ENCODE measurements around the gene DEPP1. TPM values are rescaled to one million over a fixed set of nuclear protein-coding genes. Genes with fewer than 3 reads are reported as not detected.

The DEPP1 gene
- total and polyA plus RNA-seq, 2 of the 4 experiments (the other 2 are of a cell fraction) = 13.6 to 30.0 TPM

GRCh38 chr10:44989597-44990301, 11.1 kb upstream of the DEPP1 start:
- BruUV-seq (replicated peaks) = no TSS peak
- Histone ChIP-seq H3K36me3 (ENCODE audit: control insufficient read depth, insufficient read depth, low read length) (peaks cover 13% of the 10 kb centered on the region; the same call in 1 of the 2 replicates), H3K18ac (ENCODE audit: low read depth, low read length) (peak overlapping the region; percentile 31; the same call in 1 of the 2 replicates), H3K14ac (replicated peaks; ENCODE audit: low read depth, low read length) (no peak overlapping the region), H3K56ac (ENCODE audit: extremely low read depth, insufficient read depth, low read length) (no peak overlapping the region), H3K27me3 (ENCODE audit: control insufficient read depth, insufficient read depth, low read length) (no peaks in the 10 kb centered on the region), H3K9ac (ENCODE audit: low read depth, low read length) (no peak overlapping the region), H2BK20ac (ENCODE audit: low read depth, low read length) (peak overlapping the region; percentile 56; the same call in 1 of the 2 replicates), H3K4me2 (ENCODE audit: low read depth, low read length) (no peak overlapping the region), H2AK9ac (replicated peaks; ENCODE audit: low read depth, low read length, poor library complexity) (peak overlapping the region; percentile 11), H2BK5ac (ENCODE audit: low read depth, low read length, poor library complexity, severe bottlenecking) (no peak overlapping the region), H3K23ac (ENCODE audit: low read depth, low read length) (no peak overlapping the region), H2AK5ac (ENCODE audit: low read depth, low read length) (peak overlapping the region; percentile 89), H2AFZ (replicated peaks; ENCODE audit: low read length, poor library complexity) (no peak overlapping the region), H2BK120ac (ENCODE audit: low read depth, low read length) (peak overlapping the region; percentile 63), H3K4ac (ENCODE audit: low read depth, low read length) (peak overlapping the region; percentile 68), H4K91ac (ENCODE audit: insufficient read depth, low read depth, low read length) (peak overlapping the region; percentile 60), H3K79me1 (ENCODE audit: low read depth in 1 of 2, low read length in 2 of 2) (peaks cover 0 to under 1% of the 10 kb centered on the region in 2 experiments; a peak in 1 of 4 replicates), H3K27ac (ENCODE audit: insufficient read depth, low read length) (peak overlapping the region; percentile 22; the same call in 1 of the 2 replicates), H3K4me1 (ENCODE audit: control insufficient read depth, insufficient read depth, low read length) (peaks cover 53% of the 10 kb centered on the region), H4K8ac (ENCODE audit: low read depth in 2 of 2, low read length in 2 of 2) (peak overlapping the region in 1 of 2 experiments; percentile 14; a peak in 2 of 4 replicates), H3K4me3 (ENCODE audit: insufficient read depth, low read depth, low read length) (no peak overlapping the region), H4K5ac (ENCODE audit: low read depth, low read length) (peak overlapping the region; percentile 36), H3K9me3 (ENCODE audit: control insufficient read depth, insufficient read depth, low read length) (no peaks in the 10 kb centered on the region), H2BK15ac (ENCODE audit: low read depth, low read length) (peak overlapping the region; percentile 43; the same call in 2 of the 3 replicates), H4K20me1 (ENCODE audit: insufficient read depth, low read length) (no peaks in the 10 kb centered on the region), H3K9me1 (ENCODE audit: insufficient read depth, low read length) (peaks cover 38% of the 10 kb centered on the region)
- WGBS, 2 experiments (ENCODE audit: extremely low coverage in 2 of 2, insufficient read length in 1 of 2) = 94% methylated on average over 3 of the region's 14 CpGs; no CpG with 5 or more reads in 1 of the 2 experiments
- ATAC-seq (ENCODE audit: low read depth) = no peak
- CTCF ChIA-PET = no interaction called here
- POLR2A ChIA-PET (ENCODE audit: unreplicated experiment) = no interaction called here
- dilution Hi-C loops (cut with HindIII; ENCODE audit: low sequenced_read_pairs, unreplicated experiment) = no loop called here
- intact Hi-C loops (cut with micrococcal nuclease) = no loop called here
- DNase-seq = no peak
- in situ Hi-C loops (cut with MboI; ENCODE audit: low sequenced_read_pairs) = loop anchor here (25.0 kb wide), 4 partner anchors 1023 to 1852 kb away; partner anchors contain the start of genes CSGALNACT2 and HNRNPF
- no peak for TF ChIP-seq CTCF (conservative IDR thresholded peaks at IDR 0.05; ENCODE audit: low read depth, low read length)
- no peak for TF ChIP-seq MAZ (IDR thresholded peaks at IDR 0.05; ENCODE audit: borderline replicate concordance, low read depth, low read length)
- no peak for TF ChIP-seq SMC3 (IDR thresholded peaks at IDR 0.05; ENCODE audit: low read depth, low read length)
- TF ChIP-seq RCOR1 (IDR thresholded peaks at IDR 0.05; ENCODE audit: insufficient replicate concordance, low read length) = no peak
- no peak for TF ChIP-seq MXI1 (IDR thresholded peaks at IDR 0.05; ENCODE audit: borderline replicate concordance, low read depth, low read length)
- TF ChIP-seq CEBPB (IDR thresholded peaks at IDR 0.05; ENCODE audit: low read depth, low read length) = no peak
- TF ChIP-seq MAFK (IDR thresholded peaks at IDR 0.05; ENCODE audit: low read depth, low read length) = no peak
- TF ChIP-seq NFE2L2 (IDR thresholded peaks at IDR 0.05; ENCODE audit: low read depth, low read length) = no peak
- no peak for TF ChIP-seq FOS (IDR thresholded peaks at IDR 0.05; ENCODE audit: low read depth, low read length)
- no peak for TF ChIP-seq RFX5 (IDR thresholded peaks at IDR 0.05; ENCODE audit: low read depth, low read length)
- TF ChIP-seq USF2 (IDR thresholded peaks at IDR 0.05; ENCODE audit: low read depth, low read length) = no peak
- no peak for TF ChIP-seq POLR2A (IDR thresholded peaks at IDR 0.05; ENCODE audit: low read depth, low read length)
- TF ChIP-seq CHD1 (IDR thresholded peaks at IDR 0.05; ENCODE audit: low read depth, low read length) = no peak
- TF ChIP-seq RAD21 (IDR thresholded peaks at IDR 0.05; ENCODE audit: low read length) = no peak
- TF ChIP-seq BHLHE40 (IDR thresholded peaks at IDR 0.05; ENCODE audit: low read depth, low read length) = no peak

Measured in IMR-90 (cell line).